ENCODE data around the gene PKD1L1. TPM values are rescaled to one million over a fixed set of nuclear protein-coding genes. Genes with fewer than 3 reads are reported as not detected.

The PKD1L1 gene
- total RNA-seq, 1 experiment from 2014 or later = 0.17 TPM

GRCh38 chr7:47762207-47762606, 186.1 kb downstream of the PKD1L1 start:
- Histone ChIP-seq H4K20me1 (ENCODE audit: control insufficient read depth, insufficient read depth, insufficient read length) (no peaks in the 10 kb centered on the region), H2AK5ac (ENCODE audit: insufficient read length, low read length) (no peak overlapping the region), H3K23me2 (ENCODE audit: insufficient read length, low read depth, low read length, poor library complexity, severe bottlenecking) (no peaks in the 10 kb centered on the region), H2BK120ac (ENCODE audit: low read depth, low read length, poor library complexity, severe bottlenecking) (no peak overlapping the region), H2BK20ac (ENCODE audit: low read depth, low read length, poor library complexity, severe bottlenecking) (no peak overlapping the region), H2BK5ac (ENCODE audit: insufficient read length, low read length) (no peak overlapping the region), H3K27me3 (ENCODE audit: insufficient read depth, low read length) (no peaks in the 10 kb centered on the region), H3K79me1 (ENCODE audit: insufficient read depth, low read depth, low read length, poor library complexity, severe bottlenecking) (no peaks in the 10 kb centered on the region), H2AFZ (ENCODE audit: low read length) (no peak overlapping the region), H3T11ph (ENCODE audit: low read length) (no peak overlapping the region), H3K4me2 (ENCODE audit: insufficient read depth, insufficient read length, low read length) (no peak overlapping the region), H4K5ac (ENCODE audit: insufficient read length, low read depth, low read length) (no peak overlapping the region), H4K91ac (ENCODE audit: insufficient read length, low read depth, low read length) (no peak overlapping the region), H3K9me3 (ENCODE audit: control insufficient read depth, low read depth, low read length) (no peaks in the 10 kb centered on the region), H3K4me1 (ENCODE audit: insufficient read depth, low read length) (no peaks in the 10 kb centered on the region), H3K18ac (ENCODE audit: insufficient read length, low read depth, low read length) (no peak overlapping the region), H3K23ac (ENCODE audit: insufficient read length, low read depth, low read length) (no peak overlapping the region), H4K8ac (replicated peaks; ENCODE audit: insufficient read length, low read depth, low read length) (no peak overlapping the region), H2BK12ac (ENCODE audit: insufficient read length, low read depth, low read length) (no peak overlapping the region), H3K14ac (ENCODE audit: insufficient read depth, low read length) (no peak overlapping the region), H2BK15ac (ENCODE audit: low read depth, low read length) (no peak overlapping the region), H3K27ac (ENCODE audit: insufficient read length, low read depth, low read length) (no peak overlapping the region), H3K56ac (ENCODE audit: insufficient read length, low read depth, low read length) (no peak overlapping the region), H3K4ac (ENCODE audit: low read depth, low read length) (no peak overlapping the region), H3K79me2 (ENCODE audit: insufficient read depth, low read length) (no peaks in the 10 kb centered on the region), H3K9ac (ENCODE audit: extremely low read depth, insufficient read length, low read length) (no peak overlapping the region)
- Mint-ChIP-seq H3K4me1 (peaks cover 7 to 11% of the 10 kb centered on the region in 2 experiments), H3K9me3 (no peaks in the 10 kb centered on the region), H3K27me3 (ENCODE audit: low read depth) (no peaks in the 10 kb centered on the region), H3K27ac (no peak overlapping the region), H3K4me3 (no peak overlapping the region), H3K36me3 (ENCODE audit: insufficient read depth in 1 of 3, low read depth in 3 of 3) (no peaks in the 10 kb centered on the region)
- DNase-seq = no peak
- TF ChIP-seq CTCF (conservative IDR thresholded peaks at IDR 0.05) = no peak
